PC-9 (cell line): ENCODE data around the gene ALPG.
"Not testable (repeated sequence)": the region's sequence is repeated elsewhere in the genome, so short reads cannot be mapped to it uniquely, and the experiment has no call there.

Experiments used
- CTCF ChIP-seq: fragments of 200-600 bp; sonication (generic); conservative IDR thresholded peaks from 2 replicates; pipeline ENCODE4 v1.6.1; 2017; ENCODE audit warnings: mixed run types, antibody characterized with exemption, mild to moderate bottlenecking, moderate library complexity
- EZH2 ChIP-seq: fragments of 200-600 bp; sonication (generic); IDR thresholded peaks from 2 replicates; pipeline ENCODE4 v1.8.0; 2017; ENCODE audit warnings: antibody characterized with exemption, low read depth

- TF ChIP-seq EZH2, CTCF: not testable (repeated sequence)
Measured at GRCh38 chr2:232423407-232423806, 16.8 kb downstream of the ALPG start.
